Erythroblast (primary cell): Measurements from ENCODE around the gene KLF16.

ENCODE experiments used
- DNase-seq, 2 experiments: peaks; one replicate each; lab custom pipeline; 2025; lab: John Stamatoyannopoulos, UW
- GATA1 ChIP-seq: IDR thresholded peaks from 2 replicates; pipeline ENCODE4 v1.6.1; 2011; ENCODE audit warnings: low read depth, mild to moderate bottlenecking, control low read depth, low read length, moderate library complexity
- POLR2A ChIP-seq: IDR thresholded peaks from 2 replicates; pipeline ENCODE4 v1.6.1; 2011; ENCODE audit warnings: mild to moderate bottlenecking, low read length

KLF16 gene

DNA sequence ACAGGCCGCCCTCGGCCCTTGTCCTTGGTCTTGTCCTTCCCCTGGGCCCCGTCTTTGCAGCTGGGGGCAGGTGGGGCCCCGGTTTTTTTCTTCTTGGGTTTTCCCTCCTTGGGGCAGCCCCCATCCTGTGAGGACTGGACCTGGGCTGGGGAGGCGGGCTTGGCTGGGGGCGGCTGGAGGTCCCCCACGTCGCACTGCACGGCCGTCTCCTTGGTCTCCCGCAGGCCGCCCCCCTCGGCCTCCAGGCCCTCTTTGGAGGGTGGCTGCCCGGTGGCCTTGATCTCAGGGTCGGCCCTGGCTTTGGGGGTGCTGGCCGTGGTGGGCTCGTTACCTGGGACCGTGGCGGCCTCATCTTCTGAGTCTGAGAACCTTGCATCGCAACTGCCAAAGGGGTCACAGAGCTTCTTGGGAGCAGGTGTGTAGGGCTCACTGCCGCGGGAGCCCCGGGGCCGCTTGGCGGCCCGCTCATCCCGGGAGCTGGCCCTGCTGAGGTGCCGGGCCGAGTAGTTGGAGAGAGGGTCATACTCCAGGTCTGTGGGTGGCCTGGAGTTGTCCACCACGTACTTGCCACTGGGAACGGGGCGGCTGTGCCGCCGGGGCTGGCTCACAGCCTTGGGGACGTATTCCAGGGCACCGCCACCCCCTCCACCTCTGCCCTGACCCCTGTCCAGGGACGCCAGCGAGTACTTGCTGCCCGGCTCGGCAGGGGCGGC, 35.7 kb downstream of the KLF16 start:
- TF ChIP-seq GATA1: no peak
- DNase-seq: no peak

DNA sequence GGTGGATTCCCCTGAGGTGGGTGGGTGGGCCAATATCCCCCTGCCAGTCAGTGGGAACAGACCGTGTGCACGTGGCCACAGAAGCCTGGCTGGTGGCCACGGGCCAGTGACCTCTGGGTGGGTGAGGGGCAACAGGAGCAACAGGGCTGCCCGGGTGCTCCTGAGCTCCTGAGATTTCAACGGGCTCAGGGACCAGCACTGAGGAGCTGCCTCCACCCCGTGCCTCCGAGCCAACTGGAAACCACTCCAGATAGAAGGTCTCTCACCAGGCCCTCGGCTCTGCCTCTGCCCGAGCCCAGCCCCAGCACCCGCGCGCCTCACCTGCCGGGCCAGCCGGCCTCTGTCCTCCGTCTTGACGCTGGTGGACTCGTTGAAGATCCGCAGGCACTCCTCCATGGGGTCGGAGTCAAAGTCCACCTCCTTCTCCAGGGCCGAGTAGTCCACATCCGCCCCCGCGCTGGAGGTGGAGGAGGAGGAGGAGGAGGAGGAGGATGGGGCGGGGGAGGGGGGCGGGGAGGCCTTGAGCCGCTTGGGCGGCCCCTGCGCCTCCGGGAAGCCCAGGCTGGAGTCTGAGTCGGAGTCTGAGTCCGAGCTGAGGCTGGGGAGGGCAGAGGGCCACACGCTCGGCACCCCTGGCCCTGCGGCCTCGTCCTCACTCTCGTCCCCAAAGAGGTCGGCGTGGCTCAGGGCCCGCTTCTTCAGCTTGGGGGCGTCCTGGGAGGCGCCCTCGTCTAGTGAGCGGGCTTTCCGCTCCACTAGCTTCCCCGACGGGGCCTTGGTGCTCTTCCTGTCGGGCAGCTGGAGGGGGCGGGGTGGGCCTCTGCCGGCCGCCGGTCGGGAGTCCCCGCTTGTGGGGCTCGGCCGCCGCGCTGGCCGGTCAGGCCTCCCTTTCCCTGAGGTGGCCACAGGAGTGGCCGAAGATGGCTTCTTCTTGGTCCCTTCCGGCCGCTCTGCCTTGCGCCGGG, 36.5 kb downstream of the KLF16 start:
- TF ChIP-seq POLR2A (no peak), GATA1 (no peak)
- no peak for DNase-seq

DNA sequence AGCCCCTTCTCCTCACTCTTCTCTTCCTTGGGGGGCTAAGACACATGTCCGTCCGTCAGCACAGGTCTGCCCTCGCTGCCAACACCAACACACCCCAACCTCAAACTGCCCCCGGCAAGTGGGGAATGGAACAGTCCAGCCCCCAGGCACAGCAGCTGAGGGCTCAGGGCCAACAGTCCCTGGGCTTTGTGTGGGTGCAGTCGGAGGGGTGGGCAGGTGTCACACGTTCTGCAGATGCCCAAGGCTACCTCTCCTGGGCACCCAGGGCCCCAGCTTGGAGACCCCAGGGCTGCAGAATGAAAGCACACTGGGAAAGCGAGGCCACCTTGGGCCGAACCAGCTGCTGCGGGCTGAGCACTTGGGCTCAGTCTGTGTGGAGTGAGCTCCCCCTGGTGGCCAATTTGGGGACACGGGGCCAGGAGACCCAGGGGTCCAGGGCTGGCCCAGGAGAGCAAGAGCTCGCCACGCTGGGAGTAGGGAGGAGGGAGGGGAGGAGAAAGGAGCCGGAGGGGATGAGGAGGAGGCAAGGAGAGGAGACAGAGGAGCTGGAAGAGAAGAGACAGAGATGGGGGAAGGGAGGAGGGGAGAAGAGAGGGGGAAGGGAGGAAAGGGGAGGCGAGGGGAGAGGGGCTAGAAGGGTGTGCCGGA, 37.3 kb downstream of the KLF16 start:
- TF ChIP-seq POLR2A: no peak
- TF ChIP-seq GATA1: no peak
- peak; percentile 78 to 89 for DNase-seq

DNA sequence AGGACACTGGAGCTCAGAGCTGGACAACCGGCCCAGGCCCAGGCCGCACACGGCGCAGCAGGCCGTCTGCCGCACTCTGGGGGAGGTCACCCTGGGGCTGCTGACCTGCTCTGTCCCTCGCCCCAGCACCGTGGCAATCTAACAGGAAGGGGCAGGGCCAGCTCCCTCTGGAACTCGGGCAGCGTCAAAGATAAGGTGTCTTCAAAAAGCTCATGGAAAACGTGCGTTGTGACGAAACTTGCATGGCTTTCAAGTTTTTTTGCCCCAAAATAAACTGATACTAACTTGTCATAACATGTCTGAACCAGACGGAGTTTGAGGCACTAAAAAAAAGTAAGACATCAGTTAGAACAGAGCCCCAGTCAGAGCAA, 39.1 kb downstream of the KLF16 start:
- no peak for DNase-seq
- TF ChIP-seq POLR2A (no peak), GATA1 (no peak)

DNA sequence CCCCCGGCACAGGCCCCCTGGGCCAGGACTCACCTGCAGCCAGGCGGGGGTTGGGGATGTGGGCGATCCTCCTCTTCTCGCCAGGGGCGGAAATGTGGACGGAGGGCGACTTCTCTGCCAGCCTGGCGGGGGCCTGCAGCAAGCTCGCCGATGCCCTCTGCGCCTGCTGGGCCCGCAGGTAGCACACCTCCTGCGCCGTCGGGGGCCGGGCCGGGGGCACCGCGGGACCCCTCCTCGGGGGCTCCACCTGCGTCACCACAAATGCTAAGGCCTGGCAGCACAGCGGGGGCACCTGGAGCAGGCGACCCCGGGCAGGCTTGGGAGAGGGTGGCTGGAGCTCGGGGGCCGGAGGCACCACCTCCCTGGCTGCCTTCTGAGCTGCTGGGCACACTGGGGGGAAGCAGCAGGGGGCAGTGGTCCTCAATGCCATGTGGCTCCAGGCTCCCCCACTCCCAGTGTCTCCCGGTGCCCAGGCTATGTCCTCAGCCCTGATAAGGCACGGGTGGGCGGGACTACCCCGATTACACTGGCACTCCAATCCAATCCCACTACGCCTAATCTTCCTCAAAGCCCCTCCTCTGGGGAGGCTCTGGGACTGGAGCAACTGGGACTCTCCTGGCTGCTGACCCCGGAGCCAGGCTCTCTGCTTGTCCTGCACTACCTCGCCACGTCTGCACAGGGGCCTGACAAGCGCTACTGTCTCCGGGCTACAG, 39.7 kb downstream of the KLF16 start:
- DNase-seq: no peak
- TF ChIP-seq POLR2A: no peak
- TF ChIP-seq GATA1: no peak

DNA sequence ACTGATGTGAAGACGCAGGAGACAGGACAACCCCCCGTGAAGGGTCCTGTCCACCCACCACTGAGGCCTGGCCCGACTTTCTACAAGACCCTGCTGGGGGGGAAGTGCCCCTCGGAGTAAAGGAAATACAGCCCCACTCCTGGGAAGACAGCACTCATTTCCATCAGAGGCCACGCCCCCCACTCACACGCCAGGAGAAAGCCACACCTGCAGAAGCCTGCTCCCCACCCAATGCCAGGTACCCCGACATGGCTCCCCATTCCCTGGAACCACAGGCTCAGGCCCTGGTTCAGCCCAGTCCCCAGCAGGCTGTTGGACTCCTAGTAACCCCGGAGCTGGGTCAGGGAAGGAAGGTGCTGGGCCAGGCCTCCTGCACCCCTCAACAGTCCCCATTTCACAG, 40.4 kb downstream of the KLF16 start:
- no peak for DNase-seq
- TF ChIP-seq GATA1 (no peak), POLR2A (no peak)

DNA sequence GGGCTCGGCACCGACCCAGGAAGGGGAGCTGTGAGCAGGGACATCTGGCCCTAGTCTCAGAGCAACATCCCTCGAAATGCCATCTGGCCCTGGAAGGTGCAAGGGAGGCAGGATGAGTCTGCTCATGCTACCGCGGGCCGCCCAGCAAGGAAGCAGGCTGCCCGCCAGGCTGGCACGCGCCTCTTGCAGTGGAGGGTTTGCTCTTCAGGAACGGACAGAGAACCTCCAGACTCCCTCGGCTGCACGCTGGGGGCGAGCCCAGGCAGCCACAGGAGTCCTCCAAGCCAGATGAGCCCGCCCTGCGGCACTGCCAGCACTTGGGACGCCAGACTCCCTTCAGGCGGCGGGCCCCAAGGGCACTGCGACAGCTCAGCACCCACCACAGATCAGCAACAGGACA, 41.2 kb downstream of the KLF16 start:
- TF ChIP-seq GATA1: no peak
- TF ChIP-seq POLR2A: no peak
- no peak for DNase-seq

DNA sequence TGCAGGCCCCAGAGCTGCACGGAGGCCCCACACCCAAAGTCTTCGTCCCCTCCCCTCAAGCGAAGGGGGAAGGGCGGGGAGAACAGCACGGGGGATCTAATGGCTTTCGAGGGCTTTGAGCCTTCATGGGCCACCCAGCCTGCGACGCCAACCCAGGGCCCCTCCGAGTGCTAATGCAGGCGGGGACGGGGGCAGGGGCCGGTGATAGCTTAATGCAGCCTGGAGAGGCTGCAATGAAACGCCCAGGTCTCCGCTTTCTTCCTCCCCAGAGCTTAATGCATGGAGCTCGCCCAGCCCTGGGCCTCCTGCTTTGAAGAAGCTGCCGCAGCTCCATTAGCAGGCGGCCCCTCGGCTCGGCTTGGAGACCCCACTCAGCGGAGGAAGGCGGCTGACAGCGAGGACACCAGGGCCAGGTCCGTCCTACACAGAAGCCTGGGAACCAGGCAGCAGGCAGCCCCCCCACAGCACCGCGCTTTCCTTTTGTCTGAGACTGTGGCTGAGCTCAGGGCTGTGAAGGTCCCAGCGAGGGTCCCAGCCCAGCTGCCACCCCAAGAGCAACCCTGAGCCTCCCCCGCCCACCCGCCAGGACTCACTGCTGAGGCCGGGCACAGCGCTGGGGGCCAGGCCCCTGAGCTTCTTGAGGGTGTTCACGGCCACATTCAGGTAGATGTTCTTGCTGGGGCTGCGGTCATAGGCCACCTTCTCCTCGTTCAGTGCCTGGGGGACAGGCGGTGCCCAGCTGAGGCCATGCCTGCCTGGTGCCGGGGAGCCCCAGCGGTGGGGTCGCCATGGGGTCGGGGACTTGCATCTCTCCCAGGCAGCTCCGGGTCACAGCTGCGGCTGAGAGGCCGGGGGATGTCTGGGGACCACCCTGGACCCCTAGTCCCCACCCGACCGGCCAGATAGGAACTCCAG, 43.8 kb downstream of the KLF16 start:
- DNase-seq: no peak
- TF ChIP-seq GATA1: no peak
- TF ChIP-seq POLR2A: no peak

DNA sequence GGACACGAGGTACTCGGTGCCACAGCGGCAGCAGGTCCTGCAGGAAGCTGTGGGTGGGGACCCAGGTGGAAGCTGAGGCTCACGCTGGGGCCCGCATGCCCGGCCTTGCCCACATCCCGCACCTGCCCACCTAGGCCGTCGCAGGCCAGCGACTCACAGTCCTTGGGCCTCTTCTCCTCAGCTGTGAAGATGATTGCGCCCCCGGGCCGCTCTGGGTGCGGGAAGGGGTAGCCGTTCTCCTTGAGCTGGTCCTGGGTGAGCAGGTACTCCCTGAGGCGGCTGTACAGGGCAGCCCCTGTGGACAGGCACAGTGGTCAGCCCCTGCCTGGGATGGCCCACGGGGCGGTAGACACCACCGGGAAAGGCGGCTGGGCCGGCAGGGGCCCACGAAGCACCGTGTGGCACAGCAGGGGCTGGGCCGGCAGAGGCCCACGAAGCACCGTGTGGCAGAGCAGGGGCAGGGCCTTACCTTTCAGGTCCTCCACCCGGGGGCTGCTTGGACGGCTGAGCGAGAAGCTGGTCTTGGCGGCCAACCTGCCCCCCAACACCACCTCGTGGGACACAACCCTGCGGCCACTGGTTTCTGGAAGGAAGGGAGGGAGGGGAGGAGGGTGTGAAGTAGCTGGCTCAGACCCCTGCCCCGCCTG, 44.7 kb downstream of the KLF16 start:
- TF ChIP-seq POLR2A (no peak), GATA1 (no peak)
- no peak for DNase-seq

DNA sequence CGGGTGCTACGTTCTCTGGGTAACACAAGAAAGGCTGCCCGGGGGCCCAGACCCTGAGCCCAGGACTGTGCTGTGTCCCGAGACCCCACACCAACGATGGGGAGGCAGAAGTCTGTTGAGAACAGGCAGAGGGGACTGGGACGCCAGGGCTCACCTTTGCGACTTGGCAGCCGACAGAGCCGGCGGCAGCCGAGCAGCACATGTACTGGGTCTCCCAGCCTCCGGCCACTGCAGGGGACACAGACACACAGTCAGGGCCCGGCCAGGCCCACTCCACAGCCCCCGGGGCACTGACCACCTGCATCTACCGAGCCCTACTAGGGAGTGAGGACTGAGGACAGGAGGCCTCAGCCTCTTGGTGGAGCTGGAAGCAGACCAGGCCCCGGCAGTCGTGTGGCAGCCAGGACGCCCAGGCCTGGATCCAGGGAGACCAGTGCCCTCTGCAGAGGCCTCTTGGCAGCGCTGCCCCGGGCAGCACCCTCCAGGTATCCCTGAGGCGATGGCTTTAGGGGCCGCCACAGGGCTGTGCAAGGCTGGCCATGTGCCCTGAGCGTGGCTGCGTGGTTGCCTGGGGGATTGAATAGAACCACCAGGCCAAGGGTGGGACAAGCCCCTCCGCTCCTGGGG, 45.7 kb downstream of the KLF16 start:
- no peak for DNase-seq
- no peak for TF ChIP-seq GATA1

DNA sequence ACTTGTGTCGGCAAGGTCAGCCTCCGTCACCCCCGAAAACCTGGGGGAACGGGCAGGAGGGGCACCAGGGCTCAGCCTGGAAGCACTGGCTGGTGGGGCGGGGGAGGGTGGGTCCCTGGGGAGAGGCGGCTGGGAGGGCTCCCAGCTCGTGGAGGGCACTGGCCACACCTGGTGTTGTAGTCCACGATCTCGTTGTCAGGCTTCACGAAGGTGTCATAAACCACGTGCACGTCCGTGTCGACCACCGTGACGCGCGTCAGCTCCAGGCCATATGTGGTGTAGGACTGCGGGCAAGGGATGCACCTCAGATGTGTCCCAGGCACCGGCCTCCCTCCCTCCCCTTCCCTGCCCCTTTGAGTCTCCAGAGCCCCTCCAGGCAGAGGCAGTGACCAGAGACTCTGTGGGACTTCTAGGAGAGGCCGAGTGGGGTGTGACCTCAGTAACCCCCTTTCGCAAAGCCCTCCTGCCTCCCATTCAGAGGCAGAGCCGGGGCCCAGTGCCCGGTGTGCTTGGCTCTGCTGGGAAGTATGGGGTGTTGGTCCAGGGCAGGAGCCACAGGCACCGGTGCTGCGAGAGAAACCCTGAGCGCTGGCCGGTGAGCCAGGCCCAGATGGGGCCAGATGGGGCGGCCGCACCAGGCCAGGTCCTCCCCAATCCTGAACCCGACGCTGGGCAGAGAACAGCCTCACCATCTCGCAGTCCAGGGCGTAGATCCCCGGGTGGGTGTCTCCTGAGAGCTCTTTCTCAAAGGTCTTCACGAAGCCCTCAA, 46.7 kb downstream of the KLF16 start:
- TF ChIP-seq POLR2A (no peak), GATA1 (no peak)
- no peak for DNase-seq
